GM19099 (cell line): ENCODE data around the gene TMTC1.

ENCODE experiments used
- POLR2A ChIP-seq: IDR thresholded peaks from 3 replicates; pipeline ENCODE4 v1.6.1; 2011; ENCODE audit warnings: low read depth; ENCODE audit not compliant: insufficient read length; ENCODE audit errors: extremely low read depth

Gene TMTC1

GRCh38 chr12:29734734-29735133 is 49.0 kb downstream of the TMTC1 start:
- TF ChIP-seq POLR2A = no peak

- no peak for TF ChIP-seq POLR2A
These were observed 49.4 kb downstream of the TMTC1 start for GRCh38 chr12:29734305-29734704.

GRCh38 chr12:29733501-29733900 is 50.2 kb downstream of the TMTC1 start:
- no peak for TF ChIP-seq POLR2A

- no peak for TF ChIP-seq POLR2A
These were observed 50.7 kb downstream of the TMTC1 start for GRCh38 chr12:29733060-29733459.

GRCh38 chr12:29732593-29732992 is 51.1 kb downstream of the TMTC1 start:
- TF ChIP-seq POLR2A = no peak

GRCh38 chr12:29732191-29732590 is 51.6 kb downstream of the TMTC1 start:
- TF ChIP-seq POLR2A = no peak

GRCh38 chr12:29731591-29731990 is 52.2 kb downstream of the TMTC1 start:
- no peak for TF ChIP-seq POLR2A

GRCh38 chr12:29730481-29730880 is 53.3 kb downstream of the TMTC1 start:
- no peak for TF ChIP-seq POLR2A

GRCh38 chr12:29728030-29728429 is 55.7 kb downstream of the TMTC1 start:
- no peak for TF ChIP-seq POLR2A

- TF ChIP-seq POLR2A = no peak
These were observed 56.9 kb downstream of the TMTC1 start for GRCh38 chr12:29726741-29727348.

- no peak for TF ChIP-seq POLR2A
These were observed 57.4 kb downstream of the TMTC1 start for GRCh38 chr12:29726321-29726692.

- TF ChIP-seq POLR2A = no peak
These were observed 58.0 kb downstream of the TMTC1 start for GRCh38 chr12:29725587-29726320.

GRCh38 chr12:29722164-29722563 is 61.6 kb downstream of the TMTC1 start:
- TF ChIP-seq POLR2A = no peak

- TF ChIP-seq POLR2A = no peak
These were observed 64.4 kb downstream of the TMTC1 start for GRCh38 chr12:29719381-29719780.

- TF ChIP-seq POLR2A = no peak
These were observed 66.1 kb downstream of the TMTC1 start for GRCh38 chr12:29717540-29718100.

GRCh38 chr12:29714966-29715365 is 68.8 kb downstream of the TMTC1 start:
- no peak for TF ChIP-seq POLR2A
